ENCODE results near the gene RALGPS1.

DNA sequence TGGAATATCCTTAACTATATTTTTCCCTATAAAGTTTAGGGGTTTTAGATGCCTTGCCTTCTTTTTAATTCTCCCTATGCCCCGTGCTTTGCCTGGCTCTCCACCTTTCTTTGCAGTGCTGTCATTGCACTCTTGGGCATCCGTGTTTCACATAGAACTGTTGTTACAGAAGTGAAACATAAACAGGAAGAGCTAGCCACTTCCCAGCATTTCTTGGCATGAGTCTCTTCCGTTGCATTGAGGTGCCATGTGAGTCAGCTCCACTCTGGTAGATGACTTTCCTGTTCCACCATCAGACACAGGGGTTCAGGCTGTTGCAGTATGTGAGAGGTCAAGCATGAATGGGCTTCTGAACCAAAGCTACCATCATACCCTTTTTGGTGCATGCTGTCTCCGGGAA is 134.5 kb downstream of the RALGPS1 start:
- TF ChIP-seq, protein P1, sequence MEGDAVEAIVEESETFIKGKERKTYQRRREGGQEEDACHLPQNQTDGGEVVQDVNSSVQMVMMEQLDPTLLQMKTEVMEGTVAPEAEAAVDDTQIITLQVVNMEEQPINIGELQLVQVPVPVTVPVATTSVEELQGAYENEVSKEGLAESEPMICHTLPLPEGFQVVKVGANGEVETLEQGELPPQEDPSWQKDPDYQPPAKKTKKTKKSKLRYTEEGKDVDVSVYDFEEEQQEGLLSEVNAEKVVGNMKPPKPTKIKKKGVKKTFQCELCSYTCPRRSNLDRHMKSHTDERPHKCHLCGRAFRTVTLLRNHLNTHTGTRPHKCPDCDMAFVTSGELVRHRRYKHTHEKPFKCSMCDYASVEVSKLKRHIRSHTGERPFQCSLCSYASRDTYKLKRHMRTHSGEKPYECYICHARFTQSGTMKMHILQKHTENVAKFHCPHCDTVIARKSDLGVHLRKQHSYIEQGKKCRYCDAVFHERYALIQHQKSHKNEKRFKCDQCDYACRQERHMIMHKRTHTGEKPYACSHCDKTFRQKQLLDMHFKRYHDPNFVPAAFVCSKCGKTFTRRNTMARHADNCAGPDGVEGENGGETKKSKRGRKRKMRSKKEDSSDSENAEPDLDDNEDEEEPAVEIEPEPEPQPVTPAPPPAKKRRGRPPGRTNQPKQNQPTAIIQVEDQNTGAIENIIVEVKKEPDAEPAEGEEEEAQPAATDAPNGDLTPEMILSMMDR (IDR thresholded peaks at IDR 0.05; ENCODE audit: low read depth, low read length, poor library complexity, severe bottlenecking) = no peak
- no peak for TF ChIP-seq EZH2phosphoT487 (IDR thresholded peaks at IDR 0.05; ENCODE audit: borderline replicate concordance, low read length)

All from DOHH2 (cell line).